Glomerular endothelial cell (primary cell): ENCODE data around the gene TNFSF13B. TPM values are rescaled to one million over a fixed set of nuclear protein-coding genes. Genes with fewer than 3 reads are reported as not detected.
"Not testable (repeated sequence)": the region's sequence is repeated elsewhere in the genome, so short reads cannot be mapped to it uniquely, and the experiment has no call there.

Experiments used
- DNase-seq: peaks from one replicate; pipeline ENCODE4 v3.0.0-alpha.2; 2011; ENCODE audit warnings: low read depth, low spot score; ENCODE audit errors: extremely low read depth
- total RNA-seq: library from RNA; depleted of rRNA; stranded (reverse); fragments of >200 nt; gene quantifications from 2 replicates; pipeline ENCODE4 v1.2.3, GENCODE V29; 2015

TNFSF13B gene, protein sequence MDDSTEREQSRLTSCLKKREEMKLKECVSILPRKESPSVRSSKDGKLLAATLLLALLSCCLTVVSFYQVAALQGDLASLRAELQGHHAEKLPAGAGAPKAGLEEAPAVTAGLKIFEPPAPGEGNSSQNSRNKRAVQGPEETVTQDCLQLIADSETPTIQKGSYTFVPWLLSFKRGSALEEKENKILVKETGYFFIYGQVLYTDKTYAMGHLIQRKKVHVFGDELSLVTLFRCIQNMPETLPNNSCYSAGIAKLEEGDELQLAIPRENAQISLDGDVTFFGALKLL
- 0.15 and 1.2 TPM in 2 replicates for total RNA-seq

DNA sequence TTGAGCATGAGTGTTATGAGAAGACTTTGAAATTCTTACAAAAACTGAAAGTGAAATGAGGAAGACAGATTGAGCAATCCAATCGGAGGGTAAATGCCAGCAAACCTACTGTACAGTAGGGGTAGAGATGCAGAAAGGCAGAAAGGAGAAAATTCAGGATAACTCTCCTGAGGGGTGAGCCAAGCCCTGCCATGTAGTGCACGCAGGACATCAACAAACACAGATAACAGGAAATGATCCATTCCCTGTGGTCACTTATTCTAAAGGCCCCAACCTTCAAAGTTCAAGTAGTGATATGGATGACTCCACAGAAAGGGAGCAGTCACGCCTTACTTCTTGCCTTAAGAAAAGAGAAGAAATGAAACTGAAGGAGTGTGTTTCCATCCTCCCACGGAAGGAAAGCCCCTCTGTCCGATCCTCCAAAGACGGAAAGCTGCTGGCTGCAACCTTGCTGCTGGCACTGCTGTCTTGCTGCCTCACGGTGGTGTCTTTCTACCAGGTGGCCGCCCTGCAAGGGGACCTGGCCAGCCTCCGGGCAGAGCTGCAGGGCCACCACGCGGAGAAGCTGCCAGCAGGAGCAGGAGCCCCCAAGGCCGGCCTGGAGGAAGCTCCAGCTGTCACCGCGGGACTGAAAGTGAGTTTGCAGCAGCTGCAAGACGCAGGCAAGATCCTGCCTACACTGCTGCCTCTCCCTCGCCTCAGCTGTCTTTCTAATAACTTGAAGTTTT is at the start of gene TNFSF13B:
TSS of gene TNFSF13B (plus strand) at position 118 of the 728 bp plus-strand sequence. CDS start at position 296, 178 bp downstream.
- no peak for DNase-seq

DNA sequence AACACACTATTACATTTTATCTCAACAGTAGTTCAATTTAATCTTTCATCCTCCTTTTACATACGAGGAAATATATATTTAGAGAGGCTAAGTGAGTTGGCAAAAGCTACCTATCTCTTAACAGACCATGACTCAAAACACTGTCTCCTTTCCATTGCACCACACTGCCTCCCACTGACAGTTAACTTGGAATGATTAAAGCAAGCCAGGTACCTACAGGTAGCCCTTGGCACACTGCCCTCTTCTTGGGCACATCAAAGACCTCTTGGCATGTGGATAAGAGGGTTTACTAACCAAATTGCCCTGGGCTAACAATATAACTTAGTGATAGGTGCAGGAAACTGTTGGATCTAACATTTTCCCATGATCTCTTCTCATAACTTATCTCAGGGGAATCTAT is 49.5 kb upstream of the TNFSF13B start:
- DNase-seq, result no peak

DNA sequence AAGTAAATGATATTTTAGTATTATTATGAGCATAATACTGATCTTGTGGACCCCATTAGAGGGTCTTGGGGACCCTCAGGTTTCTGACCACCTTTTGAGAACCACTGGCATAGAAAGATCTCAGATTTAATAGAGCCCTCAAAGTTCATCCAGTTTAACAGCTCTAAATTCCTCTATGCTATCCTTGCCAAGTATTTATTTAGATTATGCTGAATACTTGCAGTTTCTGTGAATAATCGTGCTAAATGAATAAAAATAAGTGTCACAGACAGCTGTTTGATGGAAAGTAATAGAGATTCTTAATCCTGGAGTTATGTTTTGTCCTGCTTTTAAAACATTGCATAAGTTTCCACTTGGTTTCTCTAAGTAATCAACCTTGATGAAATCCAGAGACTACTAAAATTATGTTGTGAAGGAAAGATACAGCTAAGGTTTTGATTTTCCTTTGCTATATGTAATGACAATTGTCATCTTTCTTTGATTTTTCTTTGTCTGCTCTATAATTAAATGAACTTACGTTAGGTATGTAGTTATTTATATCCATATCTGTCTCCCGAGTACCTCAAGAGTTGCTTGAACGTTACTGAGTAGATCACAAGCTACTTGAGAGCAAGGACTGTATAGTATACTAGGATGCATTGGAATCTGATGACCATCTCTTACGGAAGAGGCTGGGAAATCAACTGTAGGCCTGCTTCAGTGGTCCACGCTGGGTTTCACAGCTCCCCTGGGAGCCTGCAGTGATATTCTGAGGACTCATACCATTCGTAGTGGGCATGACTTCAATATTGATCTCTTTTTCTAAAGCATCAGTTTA is 45.6 kb upstream of the TNFSF13B start:
- no peak for DNase-seq

DNA sequence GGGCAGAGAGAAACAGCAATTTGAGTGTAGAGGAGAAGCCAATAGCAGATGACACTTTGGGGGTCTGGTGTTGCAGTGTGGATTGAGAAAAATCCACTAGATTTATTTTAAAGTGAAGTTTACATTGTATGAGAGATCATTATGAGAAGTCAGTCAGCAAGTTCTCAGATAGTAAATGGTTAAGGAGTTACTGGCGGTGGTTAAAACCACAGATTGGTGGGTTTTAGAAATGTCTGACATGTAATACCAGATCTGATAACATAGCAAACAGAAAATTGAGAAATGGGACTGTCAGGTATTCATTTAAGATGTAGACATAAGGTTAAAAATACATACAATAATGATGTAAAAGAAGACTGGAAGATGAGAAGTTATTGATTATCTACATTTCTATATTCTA is 44.1 kb upstream of the TNFSF13B start:
- no peak for DNase-seq

DNA sequence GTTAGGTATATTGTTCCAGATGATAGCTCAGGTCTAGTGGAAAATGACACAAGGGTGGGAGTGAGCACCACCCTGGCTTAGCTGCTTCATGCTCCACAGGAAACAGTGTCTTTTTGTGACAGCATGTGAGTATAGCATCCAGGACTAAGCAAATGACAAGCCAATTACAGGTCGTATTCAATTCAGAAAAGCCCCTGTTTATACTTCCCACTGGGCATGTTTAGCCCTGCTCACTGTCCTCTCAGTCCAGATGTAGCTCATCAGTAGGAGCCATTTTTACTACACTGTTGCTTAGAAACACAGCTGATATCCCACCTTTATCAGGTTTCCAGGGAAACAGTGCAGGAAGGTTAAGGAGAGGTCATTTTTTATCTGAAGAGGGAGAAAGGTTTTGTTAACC is 43.3 kb upstream of the TNFSF13B start:
- DNase-seq, result no peak

DNA sequence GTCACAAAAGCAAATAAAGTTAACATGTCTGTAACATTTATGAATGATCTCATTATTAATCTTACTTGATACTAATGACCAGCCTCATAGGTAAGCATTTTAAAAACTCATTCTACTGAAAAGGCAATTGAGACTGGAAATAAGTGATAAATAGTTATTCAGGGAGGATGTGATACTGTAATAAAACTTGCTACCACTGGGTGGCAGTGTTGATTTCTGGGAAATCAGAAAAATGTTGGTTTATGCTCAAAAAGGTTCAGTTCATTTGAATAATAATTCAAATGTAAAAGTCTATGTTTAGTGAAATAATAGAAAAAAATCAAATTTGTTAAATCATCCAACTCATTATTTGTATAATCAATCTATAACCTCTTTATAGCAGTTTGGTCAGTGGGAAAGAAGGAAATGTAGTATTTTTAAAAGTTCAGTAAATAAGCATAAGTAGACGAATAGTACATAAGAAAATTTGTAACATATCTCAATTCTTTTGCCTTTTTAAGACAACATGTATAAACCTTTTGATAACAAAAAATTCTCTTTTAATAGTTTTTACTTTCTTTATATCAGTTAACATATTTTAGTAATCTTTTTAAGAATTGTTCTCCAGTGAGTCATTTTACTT is 41.8 kb upstream of the TNFSF13B start:
- peak; percentile 25 for DNase-seq

DNA sequence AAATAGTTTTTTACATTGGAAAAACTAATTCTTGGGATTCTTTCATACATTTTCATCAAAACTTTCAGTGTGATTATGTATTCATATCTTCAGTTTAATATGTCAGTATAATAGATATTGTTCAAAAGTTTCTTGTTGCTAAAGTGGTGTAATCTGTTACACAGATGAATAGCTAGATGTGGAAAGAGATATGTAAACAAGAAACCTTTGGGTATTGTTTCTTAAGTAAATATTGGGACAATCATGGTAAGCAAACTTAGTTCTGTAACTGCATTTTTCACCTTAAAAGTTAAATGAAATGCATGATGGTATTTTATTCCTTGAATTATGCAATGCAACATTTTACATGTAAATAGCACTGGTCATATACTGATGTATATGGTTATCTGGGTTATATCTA is 39.1 kb upstream of the TNFSF13B start:
- DNase-seq, result no peak

DNA sequence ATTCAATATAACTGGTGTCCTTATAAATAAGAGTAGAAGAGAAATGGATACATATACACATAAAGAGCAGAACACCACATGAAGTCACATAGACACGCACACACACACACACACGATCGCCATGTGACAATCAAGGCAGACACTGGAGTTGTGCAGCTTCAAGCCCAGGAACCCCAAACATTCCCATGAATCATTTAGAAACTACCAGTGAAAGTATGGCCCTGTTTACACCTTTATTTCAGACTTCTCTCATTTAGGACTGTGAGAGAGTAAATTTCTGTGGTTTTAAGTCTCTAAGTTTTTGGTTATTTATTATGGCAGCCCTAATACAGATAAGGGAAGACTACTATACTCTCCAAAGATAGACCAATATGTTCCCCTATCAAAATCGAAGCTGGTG is 20.4 kb upstream of the TNFSF13B start:
- no peak for DNase-seq

DNA sequence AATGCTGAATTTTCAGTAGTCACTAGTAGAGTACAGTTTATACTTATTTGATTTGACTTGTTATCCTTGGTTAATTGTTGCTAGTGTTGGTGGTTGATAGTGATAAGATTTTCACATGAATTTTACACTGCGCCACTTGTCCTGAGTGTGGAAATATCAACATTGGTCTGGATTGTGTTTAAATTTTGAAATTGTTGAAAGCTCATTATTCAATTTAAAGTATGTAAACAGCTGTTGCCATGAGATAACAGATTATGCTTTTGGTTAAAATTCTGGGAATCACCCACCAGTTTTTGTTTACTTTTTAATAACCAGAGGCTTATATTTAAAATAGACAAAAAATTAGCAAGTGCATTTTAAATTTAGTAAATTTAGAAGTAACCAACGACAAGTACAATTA is 12.3 kb upstream of the TNFSF13B start:
- no peak for DNase-seq

DNA sequence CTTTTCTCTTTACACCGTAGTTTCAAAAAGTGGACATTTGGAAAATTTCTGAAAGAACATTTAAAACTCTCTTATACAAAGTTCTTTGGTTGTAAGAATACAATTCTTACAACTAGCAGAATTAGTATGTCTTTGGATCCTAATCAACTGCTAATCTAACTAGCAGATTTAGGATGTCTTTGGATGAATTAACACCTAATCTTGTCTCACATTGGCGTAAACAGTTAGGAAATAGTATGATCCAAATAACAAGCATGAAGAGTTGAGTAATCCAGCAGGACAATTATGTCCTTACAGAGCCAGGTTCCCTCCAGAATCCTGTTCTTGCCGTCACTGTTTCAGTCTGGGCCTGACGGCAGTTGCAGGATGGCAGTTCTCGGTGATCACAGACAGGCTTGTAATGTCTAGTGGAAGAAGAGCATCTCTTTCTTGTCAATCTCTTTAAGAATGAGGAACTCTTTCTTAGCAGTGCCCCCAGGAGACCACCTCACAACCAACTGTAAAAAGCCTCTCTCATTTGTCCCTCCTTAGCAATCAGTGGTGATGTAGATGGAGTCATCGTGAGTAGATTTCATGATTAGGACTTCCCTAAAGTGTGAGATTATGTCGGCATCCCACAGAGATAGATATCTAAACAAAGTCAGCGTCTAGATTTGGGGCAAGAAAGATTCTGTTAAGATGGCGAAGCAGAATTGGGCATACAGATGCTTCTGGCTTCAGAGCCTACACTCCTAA is 5.7 kb upstream of the TNFSF13B start:
- DNase-seq, result no peak

DNA sequence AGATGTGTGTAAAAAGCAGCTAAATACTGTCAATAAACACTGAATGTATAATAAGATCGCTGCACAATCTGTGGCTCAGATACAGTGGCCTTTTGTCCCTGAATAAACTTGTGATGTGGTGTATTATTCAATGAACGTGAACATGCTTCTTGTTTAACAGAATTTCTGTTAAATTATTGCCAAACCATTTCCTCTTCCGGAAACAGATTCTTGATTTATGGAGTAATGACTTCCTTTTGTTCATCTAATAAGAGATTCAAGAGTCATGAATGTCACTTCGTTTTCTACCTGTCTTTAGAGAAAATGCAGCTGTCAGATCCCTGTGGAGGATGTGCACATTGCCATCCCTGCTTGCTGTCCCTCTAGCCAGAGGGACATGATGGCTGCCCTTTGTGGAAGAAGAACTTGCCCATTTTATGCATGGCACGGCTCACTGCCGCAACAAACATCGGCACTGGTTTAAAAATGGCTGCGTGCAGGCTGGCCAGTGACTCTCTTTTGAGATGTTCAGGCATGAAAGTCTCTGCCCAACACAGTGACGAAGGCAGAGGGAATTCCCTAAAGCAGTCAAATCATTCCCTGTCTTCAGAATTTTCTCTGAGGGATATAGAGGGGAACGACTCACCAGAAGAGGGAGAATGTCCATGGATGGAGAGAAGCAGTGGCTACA is 3.1 kb upstream of the TNFSF13B start:
- no peak for DNase-seq

DNA sequence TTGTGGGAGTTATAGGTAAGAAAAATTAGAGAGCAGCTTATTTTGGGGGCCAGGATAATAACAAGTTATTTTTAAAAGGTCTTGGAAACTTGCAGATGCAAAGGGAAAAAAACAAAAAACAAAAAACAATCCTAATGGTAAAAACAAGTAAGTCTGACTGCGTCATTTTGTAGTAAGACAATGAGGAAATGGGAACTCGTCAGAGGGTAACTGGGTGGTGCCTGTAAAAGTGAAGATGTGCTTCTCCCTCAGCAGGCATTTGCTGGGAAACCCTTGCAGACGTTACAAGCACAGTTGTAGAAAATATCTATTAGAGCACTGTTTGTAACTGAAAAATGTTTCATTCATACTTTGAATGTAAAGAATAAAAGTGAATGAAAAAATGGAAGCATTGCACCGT is 2.2 kb upstream of the TNFSF13B start:
- no peak for DNase-seq

DNA sequence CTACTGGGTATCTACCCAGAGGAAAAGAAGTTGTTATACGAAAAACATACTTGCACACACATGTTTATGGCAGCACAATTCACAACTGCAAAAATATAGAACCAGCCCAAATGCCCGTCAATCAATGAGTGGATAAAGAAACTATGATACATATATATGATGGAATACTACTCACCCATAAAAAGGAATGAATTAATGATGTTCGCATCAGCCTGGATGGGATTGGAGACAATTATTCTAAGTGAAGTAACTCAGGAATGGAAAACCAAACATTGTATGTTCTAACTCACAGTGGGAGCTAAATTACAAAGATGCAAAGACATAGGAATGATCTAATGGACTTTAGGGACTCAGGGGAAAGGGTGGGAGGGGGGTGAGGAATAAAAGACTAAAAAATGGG is 1.7 kb upstream of the TNFSF13B start:
- DNase-seq, result not testable (repeated sequence)

DNA sequence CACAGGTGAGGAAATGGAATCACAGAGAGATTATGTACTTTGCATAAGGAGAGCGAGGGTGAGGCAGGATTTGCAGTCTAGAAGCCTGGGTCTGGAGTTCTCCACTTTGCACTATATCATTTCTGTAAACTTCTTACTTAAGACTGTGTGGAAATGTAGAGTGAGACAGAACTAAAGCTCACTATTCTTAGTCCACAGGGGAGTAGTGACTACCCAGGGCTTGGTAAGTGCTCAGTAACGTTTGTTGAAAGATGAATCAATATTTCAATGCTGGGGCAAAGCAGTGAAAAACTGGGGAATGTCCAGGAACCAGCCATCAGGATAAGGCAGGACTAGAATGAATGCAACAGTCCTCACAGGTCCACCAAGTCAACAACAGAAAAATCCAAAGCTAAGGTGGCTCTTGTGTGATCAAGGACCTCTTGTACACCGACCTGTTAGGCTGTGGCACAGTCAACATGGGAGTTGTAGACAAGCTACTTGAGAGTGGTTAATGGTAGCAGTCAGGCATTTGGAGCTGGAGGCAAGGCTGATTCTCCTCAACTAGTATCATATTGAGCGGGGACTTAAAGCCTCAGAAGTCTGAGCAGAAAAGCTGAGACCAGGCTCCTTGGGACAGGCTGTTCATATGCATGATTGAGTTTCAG is 929 bp upstream of the TNFSF13B start:
- DNase-seq, result no peak

DNA sequence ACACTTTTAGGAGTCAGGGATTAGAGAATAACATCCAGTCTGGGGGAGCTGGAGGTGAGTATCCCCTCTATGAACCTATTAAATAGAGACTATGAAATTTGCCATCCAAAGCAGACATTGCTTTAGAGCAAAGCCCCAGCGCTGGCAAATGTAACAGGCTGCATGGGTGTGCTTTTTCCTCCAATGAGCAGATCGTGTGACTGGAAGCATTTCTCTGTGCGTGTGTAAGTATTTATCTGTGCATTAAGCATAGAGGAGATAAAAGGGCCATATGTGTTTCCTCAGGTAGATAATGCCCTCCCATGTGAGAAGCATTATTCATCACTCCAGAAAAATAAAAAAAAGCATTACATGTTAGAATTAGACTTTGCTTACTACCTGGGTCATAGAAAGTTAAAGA is 924 bp downstream of the TNFSF13B start:
- no peak for DNase-seq

DNA sequence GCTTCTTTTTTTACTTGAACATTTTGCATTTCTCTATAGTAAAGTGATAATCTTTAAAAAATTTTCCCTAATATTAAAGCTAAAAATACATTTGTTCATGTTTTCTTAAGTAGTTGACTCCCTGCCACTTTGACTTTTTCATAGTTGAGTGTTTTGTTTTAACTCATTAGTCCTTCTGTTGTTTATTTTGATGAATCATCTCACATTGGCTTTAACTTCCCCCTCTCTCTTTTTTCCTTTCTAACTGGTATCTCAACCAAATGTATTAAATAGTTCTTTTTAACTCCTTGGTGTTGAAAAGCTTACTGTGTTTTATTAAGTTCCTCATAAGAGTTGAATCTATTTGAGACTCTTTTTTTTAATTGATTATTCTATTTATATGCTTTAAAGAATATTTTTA is 2.8 kb downstream of the TNFSF13B start:
- DNase-seq, result no peak

DNA sequence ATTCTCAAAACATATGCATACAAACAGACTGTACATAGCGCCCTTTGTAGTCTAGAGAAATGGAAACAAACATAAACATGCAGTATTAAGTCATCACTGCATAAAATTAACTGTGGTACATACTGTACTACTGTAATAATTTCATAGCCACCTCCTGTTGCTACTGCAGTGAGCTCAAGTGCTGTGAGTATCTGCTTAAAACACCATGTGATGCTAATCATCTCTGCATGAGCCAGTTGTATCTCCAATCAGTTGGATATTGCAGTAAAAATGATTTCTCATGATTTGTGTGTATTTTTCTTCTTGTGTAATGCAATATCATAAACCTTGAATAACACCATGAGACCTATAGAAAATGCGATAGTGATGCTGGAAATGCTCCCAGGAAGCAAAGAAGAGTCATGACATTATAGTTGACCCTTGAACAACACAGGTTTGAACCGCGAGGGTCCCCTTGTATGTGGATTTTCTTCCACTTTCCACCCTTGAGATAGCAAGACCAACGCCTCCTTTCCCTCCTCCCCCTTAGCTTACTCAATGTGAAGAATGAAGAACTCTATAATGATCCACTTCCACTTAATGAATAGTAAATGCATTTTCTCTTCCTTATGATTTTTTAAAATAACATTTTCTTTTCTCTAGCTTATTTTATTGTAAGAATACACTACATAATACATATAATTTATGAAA is 4.1 kb downstream of the TNFSF13B start:
- no peak for DNase-seq

DNA sequence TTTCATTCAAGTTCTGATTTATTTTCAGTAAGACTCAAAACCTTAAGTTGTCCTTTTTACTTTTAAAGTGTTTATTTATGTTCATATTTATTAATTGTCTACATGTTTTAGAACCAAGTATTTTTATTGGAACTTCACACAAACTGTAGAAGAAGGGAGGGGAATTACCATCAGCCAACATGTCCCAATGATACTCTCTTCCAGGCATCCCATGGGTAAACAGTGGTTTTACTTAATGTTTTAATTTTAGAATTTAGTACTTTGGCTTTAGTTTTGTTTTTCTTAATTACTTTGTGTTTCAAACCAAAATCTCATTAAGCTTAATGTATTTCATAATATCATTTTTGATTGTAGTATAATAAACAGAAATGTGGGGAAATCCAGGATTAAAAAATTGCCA is 5.2 kb downstream of the TNFSF13B start:
- no peak for DNase-seq

DNA sequence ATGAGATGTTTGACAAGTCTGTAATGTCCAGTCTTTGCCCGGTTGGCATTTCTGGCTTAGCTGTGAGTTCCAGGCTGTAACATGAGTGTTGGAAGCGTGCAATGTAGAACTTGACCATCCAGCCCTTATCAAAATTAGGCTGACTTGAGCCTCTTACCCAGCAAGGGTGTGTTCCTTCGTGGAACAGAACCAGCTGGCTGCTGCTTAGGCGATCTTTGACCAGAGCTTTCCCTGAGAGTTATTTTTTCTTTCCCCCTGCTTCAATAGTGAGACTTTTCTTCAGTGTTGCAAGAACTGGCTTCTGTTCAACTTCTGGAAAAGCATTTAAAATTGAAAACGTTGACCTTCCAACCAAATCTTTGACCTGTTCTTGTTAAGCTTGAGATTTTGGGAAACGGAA is 6.5 kb downstream of the TNFSF13B start:
- DNase-seq, result no peak
